GM19099 (cell line): ENCODE measurements around the gene PLK4.

ENCODE experiments used
- POLR2A ChIP-seq: IDR thresholded peaks from 3 replicates; pipeline ENCODE4 v1.6.1; 2011; ENCODE audit warnings: low read depth; ENCODE audit not compliant: insufficient read length; ENCODE audit errors: extremely low read depth

Gene PLK4

GRCh38 chr4:127875791-127876190 is 4.9 kb upstream of the PLK4 start:
- no peak for TF ChIP-seq POLR2A

DNA sequence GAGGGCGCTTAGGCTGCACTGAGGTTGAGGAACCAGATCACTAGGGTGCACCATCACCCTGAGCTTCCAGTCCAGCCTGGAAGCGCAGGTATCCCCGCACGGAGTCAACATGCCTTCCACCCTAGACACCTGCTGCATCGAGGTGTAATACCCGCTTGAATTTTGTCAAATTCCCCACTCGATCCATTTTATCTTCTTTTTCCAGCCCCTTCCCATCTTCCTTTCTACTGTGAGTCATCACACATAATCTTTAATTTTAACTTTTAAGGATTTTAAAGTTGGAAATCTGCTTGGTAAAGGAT is 821 bp downstream of the PLK4 start:
- no peak for TF ChIP-seq POLR2A

DNA sequence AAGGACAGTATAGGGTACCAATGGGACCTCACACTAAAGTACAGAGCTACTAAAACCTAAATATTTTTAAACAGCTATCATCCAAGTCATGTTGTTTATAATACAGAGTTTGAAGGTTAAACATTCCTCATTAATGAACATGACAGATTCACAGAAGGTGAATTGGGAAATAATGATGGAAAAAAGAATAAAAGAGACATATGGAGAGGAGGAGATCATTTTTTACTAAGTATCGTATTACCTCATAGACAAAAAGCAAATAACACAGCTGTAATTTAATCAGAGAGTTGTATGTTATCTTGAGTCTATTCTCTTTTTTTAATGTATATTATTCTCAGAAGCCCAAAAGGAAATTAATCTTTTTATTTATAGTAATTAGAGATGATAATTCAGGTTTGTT is 7.9 kb downstream of the PLK4 start:
- TF ChIP-seq POLR2A = no peak

DNA sequence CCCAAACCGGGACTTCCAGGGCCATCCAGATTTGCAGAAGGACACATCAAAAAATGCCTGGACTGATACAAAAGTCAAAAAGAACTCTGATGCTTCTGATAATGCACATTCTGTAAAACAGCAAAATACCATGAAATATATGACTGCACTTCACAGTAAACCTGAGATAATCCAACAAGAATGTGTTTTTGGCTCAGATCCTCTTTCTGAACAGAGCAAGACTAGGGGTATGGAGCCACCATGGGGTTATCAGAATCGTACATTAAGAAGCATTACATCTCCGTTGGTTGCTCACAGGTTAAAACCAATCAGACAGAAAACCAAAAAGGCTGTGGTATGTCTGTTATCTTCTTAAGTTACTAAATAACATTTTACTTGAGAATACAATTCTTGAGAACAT is 9.2 kb downstream of the PLK4 start:
- no peak for TF ChIP-seq POLR2A

GRCh38 chr4:127896069-127896468 is 15.4 kb downstream of the PLK4 start:
- no peak for TF ChIP-seq POLR2A

GRCh38 chr4:127896528-127896927 is 15.8 kb downstream of the PLK4 start:
- no peak for TF ChIP-seq POLR2A

- no peak for TF ChIP-seq POLR2A
Measured at GRCh38 chr4:127905029-127905428, 24.3 kb downstream of the PLK4 start.

DNA sequence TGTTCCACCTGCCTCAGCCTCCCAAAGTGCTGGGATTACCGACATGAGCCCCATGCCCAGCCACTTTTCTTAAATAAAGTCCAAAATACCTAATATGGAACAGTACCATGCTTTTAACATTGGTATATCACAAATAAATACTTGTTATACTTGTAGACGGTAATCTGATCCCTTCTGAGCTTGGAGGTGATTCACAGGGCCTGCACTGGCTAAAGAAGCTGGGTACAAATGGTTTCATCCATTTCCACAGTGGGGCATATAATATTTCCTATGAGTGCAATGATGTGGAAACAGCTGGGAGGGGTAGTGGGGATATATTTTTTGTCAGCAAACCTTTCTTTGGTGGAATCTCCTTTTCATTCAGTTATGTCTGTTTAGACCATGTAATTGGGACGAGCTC is 35.8 kb downstream of the PLK4 start:
- TF ChIP-seq POLR2A = no peak

DNA sequence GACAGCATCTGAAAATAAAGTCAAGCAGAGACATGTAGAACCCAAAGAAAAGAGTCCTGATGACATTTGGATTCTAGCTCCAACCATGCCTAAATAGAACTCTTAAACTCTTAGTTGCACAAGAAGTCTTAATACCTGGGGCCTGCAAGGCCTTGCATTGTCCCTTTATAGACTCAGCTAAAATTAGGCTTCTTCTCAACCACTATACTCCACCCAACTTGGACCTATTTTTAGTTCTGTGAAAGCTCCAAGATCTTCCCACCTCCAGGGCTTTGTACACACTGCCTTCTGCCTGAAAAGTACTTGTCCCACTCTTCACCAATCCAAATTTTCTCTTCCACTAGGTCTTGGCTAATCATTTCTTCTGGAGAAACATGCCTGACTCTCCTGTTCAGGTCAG is 36.5 kb downstream of the PLK4 start:
- TF ChIP-seq POLR2A = no peak

- TF ChIP-seq POLR2A = no peak
Measured at GRCh38 chr4:127920521-127920920, 39.8 kb downstream of the PLK4 start.

DNA sequence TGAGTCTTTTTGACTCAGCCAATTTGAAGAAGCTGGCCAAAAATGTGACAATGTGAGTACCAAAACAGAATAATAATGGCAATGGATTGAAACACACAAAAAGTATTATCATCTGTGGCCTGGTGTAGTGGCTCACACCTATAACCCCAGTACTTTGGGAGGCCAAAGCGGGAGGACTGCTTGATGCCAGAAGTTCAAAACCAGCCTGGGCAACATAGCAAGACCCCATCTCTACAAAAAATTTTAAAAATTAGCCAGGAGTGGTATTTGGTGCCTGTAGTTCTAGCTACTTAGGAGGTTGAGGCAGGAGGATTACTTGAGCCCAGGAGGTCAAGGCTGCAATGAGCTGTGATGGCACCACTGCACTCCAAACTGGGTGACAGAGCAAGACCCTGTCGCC is 41.5 kb downstream of the PLK4 start:
- TF ChIP-seq POLR2A = no peak

DNA sequence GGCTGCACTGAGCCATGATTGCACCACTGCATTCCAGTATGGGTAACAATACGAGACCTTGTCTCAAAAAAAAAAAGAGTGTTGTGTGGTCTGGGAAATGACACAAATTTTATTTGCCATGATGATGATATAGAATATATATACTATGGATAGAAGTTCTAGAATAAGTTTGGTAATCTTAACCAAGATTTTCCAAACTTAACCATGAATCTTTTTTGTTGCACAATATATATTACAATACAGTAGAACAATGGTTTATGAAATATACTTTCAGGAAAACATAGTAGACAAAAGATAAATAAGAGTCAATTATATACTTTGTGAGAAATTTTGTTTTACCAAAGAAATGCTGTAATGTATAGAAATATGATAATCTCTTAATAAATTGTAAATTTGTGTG is 49.5 kb downstream of the PLK4 start:
- TF ChIP-seq POLR2A = no peak

DNA sequence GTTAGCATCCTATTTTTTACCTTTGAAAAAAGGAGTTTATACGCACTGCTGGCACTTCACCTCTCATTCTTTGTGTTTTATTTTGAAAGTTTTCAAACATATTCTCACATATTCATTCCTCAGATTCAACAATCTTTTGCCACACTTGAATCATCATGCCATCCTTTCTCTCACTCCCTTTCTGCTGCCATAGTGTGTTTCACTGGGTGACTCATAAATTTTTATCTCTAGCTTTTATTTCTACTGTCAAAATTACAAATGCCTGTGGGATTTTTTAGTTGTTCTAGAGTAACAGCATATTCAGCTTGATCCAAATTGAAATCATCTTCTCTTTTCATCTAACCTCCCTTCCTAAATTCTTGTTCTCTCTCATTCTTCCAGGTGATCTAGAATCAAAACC is 56.3 kb downstream of the PLK4 start:
- no peak for TF ChIP-seq POLR2A
